Stimulated activated naive CD8-positive, alpha-beta T cell treated with anti-CD3 and anti-CD28 coated beads, Interleukin-15, Interleukin-2, amounts not matched to agents 100 ng/mL and 50 ng/mL, for 24 hours (primary cell): Measurements from ENCODE around the gene FCGR1A.
A peak's percentile ranks its signal among the peaks of the same experiment; 100 is the strongest.
"Not testable (repeated sequence)": the region's sequence is repeated elsewhere in the genome, so short reads cannot be mapped to it uniquely, and the experiment has no call there.

Source experiments
- H3K27ac Mint-ChIP-seq: one replicate; pipeline ENCODE4 v1.8.0; 2021; ENCODE audit warnings: mild to moderate bottlenecking, mixed read lengths
- H3K27me3 Mint-ChIP-seq: one replicate; pipeline ENCODE4 v1.8.0; 2021; ENCODE audit warnings: mixed read lengths
- H3K36me3 Mint-ChIP-seq: one replicate; pipeline ENCODE4 v1.8.0; 2021; ENCODE audit warnings: low read depth, mixed read lengths
- H3K4me1 Mint-ChIP-seq: one replicate; pipeline ENCODE4 v1.8.0; 2021; ENCODE audit warnings: low read depth, mixed read lengths
- H3K4me3 Mint-ChIP-seq: one replicate; pipeline ENCODE4 v1.8.0; 2021; ENCODE audit warnings: mild to moderate bottlenecking, mixed read lengths
- H3K9me3 Mint-ChIP-seq: one replicate; pipeline ENCODE4 v1.8.0; 2021; ENCODE audit warnings: mixed read lengths

FCGR1A gene

GRCh38 chr1:149804417-149805080 lies 22.1 kb downstream of the FCGR1A start:
- H3K9me3 Mint-ChIP-seq, H3K27ac Mint-ChIP-seq, H3K4me3 Mint-ChIP-seq, H3K27me3 Mint-ChIP-seq, H3K36me3 Mint-ChIP-seq, H3K4me1 Mint-ChIP-seq: not testable (repeated sequence)

DNA sequence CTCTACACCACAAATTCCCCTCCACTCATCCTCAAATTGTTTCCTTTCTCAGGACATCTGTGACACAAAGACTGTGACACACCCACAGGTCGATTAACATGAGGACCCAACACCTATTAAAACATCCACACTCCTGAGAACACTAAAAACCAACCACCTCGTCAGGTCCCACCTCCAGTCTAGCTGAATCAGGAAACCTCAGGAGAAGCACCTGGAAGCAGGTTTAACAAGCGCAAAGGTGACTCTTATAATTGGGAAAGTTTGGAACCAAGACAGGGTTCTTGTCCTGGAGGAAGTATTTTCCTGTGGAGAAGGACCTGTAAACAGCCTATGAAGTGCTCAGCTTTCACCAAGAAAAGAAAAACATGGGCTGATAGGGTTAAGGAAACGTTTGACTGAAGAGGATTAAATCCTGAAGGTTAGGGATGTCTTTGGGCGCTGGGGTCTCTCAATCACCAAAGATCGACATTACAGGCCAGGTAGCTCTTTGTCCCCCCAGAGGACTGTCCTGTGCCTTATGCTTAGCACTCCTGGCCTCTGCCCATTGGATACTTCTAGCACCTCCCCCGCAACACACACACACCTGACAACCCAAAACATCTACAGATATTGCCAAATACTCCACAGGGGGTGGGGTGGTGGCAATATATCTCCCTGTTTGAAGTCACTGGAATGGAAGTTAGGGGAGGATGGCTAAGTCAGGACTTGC lies 28.4 kb downstream of the FCGR1A start:
- Mint-ChIP-seq H3K4me1 (peaks cover 15% of the 10 kb centered on the region), H3K4me3 (peak overlapping the region; percentile 88)
- H3K27me3 Mint-ChIP-seq, H3K9me3 Mint-ChIP-seq, H3K36me3 Mint-ChIP-seq, H3K27ac Mint-ChIP-seq: not testable (repeated sequence)

- Mint-ChIP-seq H3K4me3 (peak overlapping the region; percentile 88), H3K27ac (peak overlapping the region; percentile 74), H3K4me1 (peaks cover 15% of the 10 kb centered on the region)
- not testable (repeated sequence) for H3K27me3 Mint-ChIP-seq, H3K9me3 Mint-ChIP-seq, H3K36me3 Mint-ChIP-seq
These were observed 29.0 kb downstream of the FCGR1A start for GRCh38 chr1:149811514-149811889.

GRCh38 chr1:149811890-149812829 lies 29.7 kb downstream of the FCGR1A start:
- H3K27me3 Mint-ChIP-seq, H3K36me3 Mint-ChIP-seq, H3K9me3 Mint-ChIP-seq: not testable (repeated sequence)
- Mint-ChIP-seq H3K4me3 (peak overlapping the region; percentile 88), H3K4me1 (peaks cover 15% of the 10 kb centered on the region), H3K27ac (peak overlapping the region; percentile 96)

DNA sequence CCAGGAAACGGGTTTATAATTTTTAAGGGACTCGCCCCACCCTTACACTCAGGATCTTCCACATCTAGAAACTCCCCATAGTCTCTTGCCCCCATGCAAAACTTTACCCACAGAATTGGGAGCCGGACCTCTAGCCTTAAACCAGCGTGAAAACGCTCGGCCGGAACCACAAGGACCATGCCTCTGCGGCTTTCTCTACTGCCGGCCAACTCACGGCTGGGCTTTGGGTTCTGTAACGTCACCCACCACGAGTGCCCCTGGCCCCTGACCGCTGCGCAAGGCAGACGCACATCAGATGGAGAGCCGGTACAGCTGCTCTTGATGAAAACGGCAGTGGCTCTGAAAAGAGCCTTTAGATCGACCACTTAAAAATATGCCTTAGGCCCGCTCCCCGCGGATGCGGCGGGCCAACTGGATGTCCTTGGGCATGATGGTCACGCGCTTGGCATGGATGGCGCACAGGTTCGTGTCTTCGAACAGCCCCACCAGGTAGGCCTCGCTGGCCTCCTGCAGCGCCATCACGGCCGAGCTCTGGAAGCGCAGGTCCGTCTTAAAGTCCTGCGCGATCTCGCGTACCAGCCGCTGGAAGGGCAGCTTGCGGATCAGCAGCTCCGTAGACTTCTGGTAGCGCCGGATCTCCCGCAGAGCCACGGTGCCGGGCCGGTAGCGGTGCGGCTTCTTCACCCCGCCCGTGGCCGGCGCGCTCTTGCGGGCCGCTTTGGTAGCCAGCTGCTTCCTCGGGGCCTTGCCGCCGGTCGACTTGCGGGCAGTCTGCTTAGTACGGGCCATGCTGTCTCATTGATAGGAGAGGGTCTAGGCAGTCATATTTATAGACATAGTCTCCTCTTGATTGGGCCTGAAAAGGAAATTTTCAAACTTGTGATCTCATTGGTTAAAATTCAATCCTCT lies 30.7 kb downstream of the FCGR1A start:
- Mint-ChIP-seq H3K4me1 (peaks cover 15% of the 10 kb centered on the region), H3K27ac (peak overlapping the region; percentile 96), H3K4me3 (peak overlapping the region; percentile 88)
- H3K9me3 Mint-ChIP-seq, H3K27me3 Mint-ChIP-seq, H3K36me3 Mint-ChIP-seq: not testable (repeated sequence)

DNA sequence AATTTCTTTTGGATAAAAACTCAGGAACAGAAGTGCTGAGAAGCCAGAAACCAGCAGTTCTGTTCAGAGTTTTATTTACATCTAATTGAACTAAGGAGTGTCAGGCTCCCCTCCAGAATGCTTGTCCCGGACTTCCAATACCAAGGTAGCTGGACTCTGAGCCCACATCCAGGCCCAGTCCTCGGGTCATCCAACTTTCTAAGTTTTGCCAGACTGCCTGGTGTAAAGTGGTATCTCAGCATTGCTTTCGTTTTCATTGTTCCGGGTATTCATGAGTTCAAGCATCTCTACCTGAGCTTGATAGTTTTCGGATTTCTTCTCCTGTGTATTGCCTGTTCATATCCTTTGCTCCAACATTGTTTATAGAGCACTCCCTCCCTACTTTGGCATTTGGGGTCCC lies 37.9 kb downstream of the FCGR1A start:
- H3K4me1 Mint-ChIP-seq, H3K27ac Mint-ChIP-seq, H3K36me3 Mint-ChIP-seq, H3K4me3 Mint-ChIP-seq, H3K27me3 Mint-ChIP-seq, H3K9me3 Mint-ChIP-seq: not testable (repeated sequence)

GRCh38 chr1:149826555-149826954 lies 44.1 kb downstream of the FCGR1A start:
- H3K36me3 Mint-ChIP-seq, H3K4me1 Mint-ChIP-seq, H3K4me3 Mint-ChIP-seq, H3K27me3 Mint-ChIP-seq, H3K9me3 Mint-ChIP-seq, H3K27ac Mint-ChIP-seq: not testable (repeated sequence)

DNA sequence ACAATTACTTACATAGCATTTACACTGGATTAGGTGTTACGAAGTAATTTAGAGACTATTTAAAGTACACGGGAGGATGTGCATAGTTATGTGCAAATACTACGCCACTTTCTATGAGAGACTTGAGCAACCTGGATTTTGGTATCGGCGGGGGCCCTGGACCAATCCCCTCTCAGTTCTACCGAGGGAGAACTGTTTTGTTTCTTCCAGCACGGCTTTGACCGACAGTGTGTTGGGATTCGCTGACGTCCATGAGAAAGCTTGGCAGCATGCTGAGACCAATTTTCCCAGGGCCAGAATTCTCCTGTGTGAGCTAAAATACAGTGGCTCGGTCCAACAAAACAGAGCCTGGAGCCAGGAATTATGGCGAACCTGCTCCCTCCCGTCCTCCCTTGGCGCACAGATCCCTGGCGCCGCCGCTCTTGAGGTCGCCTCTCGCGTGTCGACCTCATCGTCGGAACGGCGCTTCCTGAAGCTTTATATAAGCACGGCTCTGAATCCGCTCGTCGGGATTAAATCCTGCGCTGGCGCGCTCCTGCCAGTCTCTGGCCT lies 49.3 kb downstream of the FCGR1A start:
- H3K36me3 Mint-ChIP-seq, H3K9me3 Mint-ChIP-seq, H3K27me3 Mint-ChIP-seq: not testable (repeated sequence)

DNA sequence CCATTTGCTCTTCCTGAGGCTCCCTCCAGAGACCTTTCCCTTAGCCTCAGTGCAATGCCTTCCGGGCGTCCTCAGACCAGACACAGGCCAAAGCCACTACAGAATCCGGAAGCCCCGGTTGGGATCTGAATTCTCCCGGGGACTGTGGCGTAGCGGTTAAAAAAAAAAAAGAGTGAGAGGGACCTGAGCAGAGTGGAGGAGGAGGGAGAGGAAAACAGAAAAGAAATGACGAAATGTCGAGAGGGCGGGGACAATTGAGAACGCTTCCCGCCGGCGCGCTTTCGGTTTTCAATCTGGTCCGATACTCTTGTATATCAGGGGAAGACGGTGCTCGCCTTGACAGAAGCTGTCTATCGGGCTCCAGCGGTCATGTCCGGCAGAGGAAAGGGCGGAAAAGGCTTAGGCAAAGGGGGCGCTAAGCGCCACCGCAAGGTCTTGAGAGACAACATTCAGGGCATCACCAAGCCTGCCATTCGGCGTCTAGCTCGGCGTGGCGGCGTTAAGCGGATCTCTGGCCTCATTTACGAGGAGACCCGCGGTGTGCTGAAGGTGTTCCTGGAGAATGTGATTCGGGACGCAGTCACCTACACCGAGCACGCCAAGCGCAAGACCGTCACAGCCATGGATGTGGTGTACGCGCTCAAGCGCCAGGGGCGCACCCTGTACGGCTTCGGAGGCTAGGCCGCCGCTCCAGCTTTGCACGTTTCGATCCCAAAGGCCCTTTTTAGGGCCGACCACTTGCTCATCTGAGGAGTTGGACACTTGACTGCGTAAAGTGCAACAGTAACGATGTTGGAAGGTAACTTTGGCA lies 50.0 kb downstream of the FCGR1A start:
- not testable (repeated sequence) for H3K4me1 Mint-ChIP-seq, H3K4me3 Mint-ChIP-seq, H3K36me3 Mint-ChIP-seq, H3K27ac Mint-ChIP-seq, H3K9me3 Mint-ChIP-seq, H3K27me3 Mint-ChIP-seq

More for the DNA sequence above, 49.3 kb downstream of the FCGR1A start:
- not testable (repeated sequence) for H3K4me1 Mint-ChIP-seq, H3K4me3 Mint-ChIP-seq, H3K27ac Mint-ChIP-seq

DNA sequence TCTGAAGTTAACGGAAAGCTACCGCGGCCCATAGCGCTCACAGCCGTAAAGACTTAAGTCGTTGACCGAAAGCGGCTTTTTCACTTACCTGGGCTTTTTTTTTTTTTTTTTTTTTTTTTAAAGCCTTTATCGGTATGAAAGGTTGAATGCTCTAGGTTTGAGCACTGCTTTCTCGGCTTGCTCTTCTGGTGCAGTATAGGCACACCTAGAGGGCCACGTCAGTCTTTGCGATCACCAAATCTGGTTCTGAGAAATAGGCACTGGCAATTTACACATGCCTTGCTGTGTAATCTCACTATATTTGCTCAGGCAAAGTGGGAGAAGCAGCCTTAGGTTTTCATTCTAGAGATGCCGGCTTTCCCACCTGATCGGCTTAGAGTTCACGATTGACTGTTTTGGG lies 50.6 kb downstream of the FCGR1A start:
- not testable (repeated sequence) for H3K36me3 Mint-ChIP-seq, H3K27ac Mint-ChIP-seq, H3K4me3 Mint-ChIP-seq

DNA sequence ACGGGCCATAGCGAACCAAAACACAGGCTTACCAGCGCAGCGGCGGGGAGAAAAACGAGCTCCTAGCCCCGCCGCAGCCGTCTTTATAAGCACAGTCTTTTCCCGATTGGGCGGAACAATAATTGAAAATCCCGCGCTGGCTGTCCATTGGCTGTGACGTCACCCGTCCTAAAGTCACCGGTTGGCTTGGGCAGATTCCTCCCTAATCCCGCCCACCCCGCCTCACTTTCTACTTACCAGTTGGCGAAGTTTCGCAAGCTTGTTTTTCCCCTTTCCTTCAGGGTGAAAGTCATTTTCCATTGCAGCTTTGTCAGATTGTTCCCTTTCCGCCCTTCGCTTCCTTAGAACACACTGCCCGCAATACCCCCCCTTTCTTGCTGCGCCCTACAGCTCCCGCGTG lies 58.7 kb downstream of the FCGR1A start:
- H3K4me1 Mint-ChIP-seq, result peaks cover 20% of the 10 kb centered on the region
- H3K27ac Mint-ChIP-seq, H3K27me3 Mint-ChIP-seq, H3K9me3 Mint-ChIP-seq, H3K4me3 Mint-ChIP-seq: not testable (repeated sequence)
- peaks cover 14% of the 10 kb centered on the region for H3K36me3 Mint-ChIP-seq

More for the DNA sequence above, 50.6 kb downstream of the FCGR1A start:
- not testable (repeated sequence) for H3K4me1 Mint-ChIP-seq, H3K27me3 Mint-ChIP-seq, H3K9me3 Mint-ChIP-seq
